ENCODE measurements around the gene CPS1. TPM values are rescaled to one million over a fixed set of nuclear protein-coding genes. Genes with fewer than 3 reads are reported as not detected.

CPS1 gene
- total RNA-seq, 5 donors from 2014 or later (not counting 1 experiment from before 2014, with no cell fraction given): 0.30 to 1.5 (median 0.59) TPM

DNA sequence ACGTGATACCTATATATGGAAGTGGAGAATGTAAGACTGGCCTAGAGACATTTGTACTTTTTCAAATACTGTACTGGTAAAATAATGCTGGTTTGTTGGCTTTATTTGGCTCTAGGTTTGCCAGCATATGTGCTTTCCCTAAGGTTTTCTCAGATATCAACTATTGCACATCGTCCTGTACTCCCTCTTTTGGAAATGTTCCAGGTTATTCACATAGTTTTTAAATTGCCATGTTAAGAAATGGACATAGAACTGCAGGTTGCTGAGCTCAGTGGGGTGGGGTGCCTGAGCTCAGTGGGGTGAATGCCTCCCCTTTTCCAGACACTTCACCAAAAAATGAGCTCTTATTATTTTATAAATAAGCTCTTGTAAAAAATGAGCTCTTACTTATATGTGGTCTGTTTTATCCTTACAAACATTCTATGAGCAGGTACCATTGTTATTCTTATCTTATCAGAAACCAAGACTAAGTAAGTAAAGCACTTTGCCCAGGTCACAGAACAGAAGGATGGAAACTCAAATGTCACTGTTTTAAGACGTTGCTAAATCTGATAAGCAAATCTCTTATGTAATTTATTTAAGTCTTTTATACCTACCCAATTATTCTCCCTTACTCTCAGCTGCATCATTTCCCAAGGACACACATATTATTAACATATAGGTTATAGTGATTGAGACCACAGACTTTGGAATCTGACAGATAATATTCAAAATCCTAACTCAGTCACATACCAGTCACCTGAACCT, 99.0 kb downstream of the CPS1 start:
- ChIA-PET POLR2A (interaction anchor here in 1 of 2 donors (0.6 kb wide), 1 partner anchor 434 kb away, joined by 3 read pairs; no protein-coding TSS in a partner anchor), CTCF (no interaction called here)
- H3K4me3 Mint-ChIP-seq: no peak overlapping the region
- H3K27ac ChIP-seq (ENCODE audit: low read length): no peak overlapping the region
- no peaks in the 10 kb centered on the region for H3K36me3 Mint-ChIP-seq
- no peaks in the 10 kb centered on the region for H3K4me1 ChIP-seq (ENCODE audit: control insufficient read depth in 1 of 2, extremely low read depth in 1 of 2, insufficient read depth in 2 of 2, low read length in 2 of 2)
- peaks cover 0 to 5% (median under 1%) of the 10 kb centered on the region in 3 donors for H3K9me3 Mint-ChIP-seq
- H3K27ac Mint-ChIP-seq: no peak overlapping the region
- H3K27me3 Mint-ChIP-seq: no peaks in the 10 kb centered on the region
- no peak overlapping the region for H3K4me3 ChIP-seq (ENCODE audit: control insufficient read depth in 1 of 2, extremely low read depth in 1 of 2, low read length in 1 of 2)
- DNase-seq (no peak), ATAC-seq (replicated peaks in 1 of 4) (no peak)
- H3K36me3 ChIP-seq (ENCODE audit: control insufficient read depth in 2 of 2, extremely low read depth in 1 of 2, insufficient read depth in 1 of 2, low read length in 1 of 2): no peaks in the 10 kb centered on the region
- H3K4me1 Mint-ChIP-seq: no peaks in the 10 kb centered on the region
- WGBS (ENCODE audit: insufficient coverage): no CpG with 5 or more reads among the region's 3 CpGs
- H3K9me3 ChIP-seq: no peaks in the 10 kb centered on the region
- no peaks in the 10 kb centered on the region for H3K27me3 ChIP-seq (replicated peaks in 1 of 2; ENCODE audit: control insufficient read depth in 2 of 2, extremely low read depth in 1 of 2, insufficient read depth in 2 of 2, low read length in 1 of 2)

GRCh38 chr2:210657874-210658273, 101.5 kb downstream of the CPS1 start:
- Mint-ChIP-seq H3K4me1 (no peaks in the 10 kb centered on the region), H3K9me3 (peaks cover 0 to 5% (median 4%) of the 10 kb centered on the region in 3 donors), H3K4me3 (no peak overlapping the region), H3K27ac (no peak overlapping the region), H3K36me3 (no peaks in the 10 kb centered on the region), H3K27me3 (no peaks in the 10 kb centered on the region)
- Histone ChIP-seq H3K4me1 (ENCODE audit: control insufficient read depth in 1 of 2, extremely low read depth in 1 of 2, insufficient read depth in 2 of 2, low read length in 2 of 2) (no peaks in the 10 kb centered on the region), H3K36me3 (ENCODE audit: control insufficient read depth in 2 of 2, extremely low read depth in 1 of 2, insufficient read depth in 1 of 2, low read length in 1 of 2) (no peaks in the 10 kb centered on the region), H3K9me3 (no peaks in the 10 kb centered on the region), H3K4me3 (ENCODE audit: control insufficient read depth in 1 of 2, extremely low read depth in 1 of 2, low read length in 1 of 2) (no peak overlapping the region), H3K27ac (ENCODE audit: low read length) (no peak overlapping the region), H3K27me3 (replicated peaks in 1 of 2; ENCODE audit: control insufficient read depth in 2 of 2, extremely low read depth in 1 of 2, insufficient read depth in 2 of 2, low read length in 1 of 2) (no peaks in the 10 kb centered on the region)
- POLR2A ChIA-PET: no interaction called here
- DNase-seq (no peak), ATAC-seq (replicated peaks in 1 of 4) (no peak)
- WGBS (ENCODE audit: insufficient coverage): no CpG with 5 or more reads among the region's 1 CpG
- CTCF ChIA-PET: interaction anchor here in 1 of 2 donors (0.9 kb wide), 1 partner anchor 259 kb away, joined by 3 read pairs; no protein-coding TSS in a partner anchor

GRCh38 chr2:210660751-210661150, 104.4 kb downstream of the CPS1 start:
- no peaks in the 10 kb centered on the region for H3K4me1 Mint-ChIP-seq
- H3K4me3 ChIP-seq (ENCODE audit: control insufficient read depth in 1 of 2, extremely low read depth in 1 of 2, low read length in 1 of 2): no peak overlapping the region
- H3K4me3 Mint-ChIP-seq: no peak overlapping the region
- no peaks in the 10 kb centered on the region for H3K27me3 ChIP-seq (replicated peaks in 1 of 2; ENCODE audit: control insufficient read depth in 2 of 2, extremely low read depth in 1 of 2, insufficient read depth in 2 of 2, low read length in 1 of 2)
- ATAC-seq (replicated peaks in 1 of 4) (no peak), DNase-seq (no peak)
- no peaks in the 10 kb centered on the region for H3K36me3 Mint-ChIP-seq
- H3K4me1 ChIP-seq (ENCODE audit: control insufficient read depth in 1 of 2, extremely low read depth in 1 of 2, insufficient read depth in 2 of 2, low read length in 2 of 2): no peaks in the 10 kb centered on the region
- H3K27me3 Mint-ChIP-seq: no peaks in the 10 kb centered on the region
- no peak overlapping the region for H3K27ac ChIP-seq (ENCODE audit: low read length)
- POLR2A ChIA-PET: no interaction called here
- H3K9me3 ChIP-seq: no peaks in the 10 kb centered on the region
- no peaks in the 10 kb centered on the region for H3K36me3 ChIP-seq (ENCODE audit: control insufficient read depth in 2 of 2, extremely low read depth in 1 of 2, insufficient read depth in 1 of 2, low read length in 1 of 2)
- H3K9me3 Mint-ChIP-seq: peaks cover 0 to 5% (median 4%) of the 10 kb centered on the region in 3 donors
- CTCF ChIA-PET: no interaction called here
- H3K27ac Mint-ChIP-seq: no peak overlapping the region

DNA sequence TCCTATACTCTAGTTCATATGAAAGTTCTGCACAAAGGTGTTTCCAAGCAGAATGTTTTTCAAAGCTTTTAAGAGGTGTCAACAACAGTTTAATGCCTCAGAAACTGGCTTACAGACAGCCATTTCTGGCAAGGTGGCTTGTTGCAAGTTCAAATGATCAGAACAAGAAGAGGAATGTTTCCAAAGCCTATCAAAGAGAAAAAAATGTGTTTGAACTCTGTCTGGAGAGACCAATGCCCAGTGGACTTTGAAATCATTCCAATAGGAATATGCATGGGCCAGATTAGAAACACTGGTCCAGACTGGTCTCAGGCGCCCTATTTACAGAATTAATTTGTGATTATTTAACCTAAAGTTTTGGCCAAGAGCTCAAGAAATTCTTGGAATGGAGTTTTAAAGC, 106.2 kb downstream of the CPS1 start:
- no peaks in the 10 kb centered on the region for H3K36me3 ChIP-seq (ENCODE audit: control insufficient read depth in 2 of 2, extremely low read depth in 1 of 2, insufficient read depth in 1 of 2, low read length in 1 of 2)
- POLR2A ChIA-PET: no interaction called here
- no peaks in the 10 kb centered on the region for H3K27me3 Mint-ChIP-seq
- H3K9me3 Mint-ChIP-seq: peaks cover 0 to 5% (median 4%) of the 10 kb centered on the region in 3 donors
- H3K4me1 ChIP-seq (ENCODE audit: control insufficient read depth in 1 of 2, extremely low read depth in 1 of 2, insufficient read depth in 2 of 2, low read length in 2 of 2): no peaks in the 10 kb centered on the region
- no peaks in the 10 kb centered on the region for H3K36me3 Mint-ChIP-seq
- no peak overlapping the region for H3K4me3 Mint-ChIP-seq
- CTCF ChIA-PET: interaction anchor here in 1 of 2 donors (0.6 to 0.7 kb wide), 2 partner anchors 7 to 1544 kb away, joined by 3 to 7 read pairs; no protein-coding TSS in a partner anchor
- H3K27me3 ChIP-seq (replicated peaks in 1 of 2; ENCODE audit: control insufficient read depth in 2 of 2, extremely low read depth in 1 of 2, insufficient read depth in 2 of 2, low read length in 1 of 2): no peaks in the 10 kb centered on the region
- ATAC-seq (replicated peaks in 1 of 4) (no peak), DNase-seq (no peak)
- no peak overlapping the region for H3K27ac ChIP-seq (ENCODE audit: low read length)
- H3K9me3 ChIP-seq: no peaks in the 10 kb centered on the region
- no CpG with 5 or more reads among the region's 1 CpG for WGBS (ENCODE audit: insufficient coverage)
- H3K4me1 Mint-ChIP-seq: no peaks in the 10 kb centered on the region
- no peak overlapping the region for H3K4me3 ChIP-seq (ENCODE audit: control insufficient read depth in 1 of 2, extremely low read depth in 1 of 2, low read length in 1 of 2)
- no peak overlapping the region for H3K27ac Mint-ChIP-seq

DNA sequence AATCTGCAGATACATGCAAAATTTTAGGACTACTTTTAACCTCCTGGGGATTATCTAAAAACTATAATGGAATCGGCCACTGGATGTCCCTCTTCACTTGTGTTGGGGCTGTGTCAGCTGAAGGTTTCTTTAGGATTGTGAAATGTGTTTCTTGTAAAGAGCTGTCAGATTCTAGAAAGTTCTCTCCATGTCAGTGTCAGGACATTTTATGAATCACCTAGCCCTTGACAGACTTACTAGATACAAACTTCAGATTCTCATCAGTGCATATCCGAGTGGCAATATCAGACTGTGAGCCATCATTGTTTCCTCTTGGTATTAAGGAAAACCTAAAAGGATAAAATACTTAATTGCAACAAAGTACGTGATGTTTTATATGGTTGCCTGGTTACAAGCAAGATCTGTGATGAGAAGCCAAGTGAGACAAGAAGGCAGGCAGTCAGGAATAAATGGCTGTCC, 107.3 kb downstream of the CPS1 start:
- no peak overlapping the region for H3K27ac ChIP-seq (ENCODE audit: low read length)
- Mint-ChIP-seq H3K4me1 (no peaks in the 10 kb centered on the region), H3K4me3 (no peak overlapping the region), H3K9me3 (peaks cover 0 to 5% (median 4%) of the 10 kb centered on the region in 3 donors), H3K36me3 (no peaks in the 10 kb centered on the region), H3K27ac (no peak overlapping the region), H3K27me3 (no peaks in the 10 kb centered on the region)
- no peaks in the 10 kb centered on the region for H3K4me1 ChIP-seq (ENCODE audit: control insufficient read depth in 1 of 2, extremely low read depth in 1 of 2, insufficient read depth in 2 of 2, low read length in 2 of 2)
- H3K4me3 ChIP-seq (ENCODE audit: control insufficient read depth in 1 of 2, extremely low read depth in 1 of 2, low read length in 1 of 2): no peak overlapping the region
- H3K27me3 ChIP-seq (replicated peaks in 1 of 2; ENCODE audit: control insufficient read depth in 2 of 2, extremely low read depth in 1 of 2, insufficient read depth in 2 of 2, low read length in 1 of 2): no peaks in the 10 kb centered on the region
- no CpG with 5 or more reads among the region's 3 CpGs for WGBS (ENCODE audit: insufficient coverage)
- POLR2A ChIA-PET: no interaction called here
- ATAC-seq (replicated peaks in 1 of 4): no peak
- H3K36me3 ChIP-seq (ENCODE audit: control insufficient read depth in 2 of 2, extremely low read depth in 1 of 2, insufficient read depth in 1 of 2, low read length in 1 of 2): no peaks in the 10 kb centered on the region
- no peaks in the 10 kb centered on the region for H3K9me3 ChIP-seq
- no peak for DNase-seq
- CTCF ChIA-PET: no interaction called here

DNA sequence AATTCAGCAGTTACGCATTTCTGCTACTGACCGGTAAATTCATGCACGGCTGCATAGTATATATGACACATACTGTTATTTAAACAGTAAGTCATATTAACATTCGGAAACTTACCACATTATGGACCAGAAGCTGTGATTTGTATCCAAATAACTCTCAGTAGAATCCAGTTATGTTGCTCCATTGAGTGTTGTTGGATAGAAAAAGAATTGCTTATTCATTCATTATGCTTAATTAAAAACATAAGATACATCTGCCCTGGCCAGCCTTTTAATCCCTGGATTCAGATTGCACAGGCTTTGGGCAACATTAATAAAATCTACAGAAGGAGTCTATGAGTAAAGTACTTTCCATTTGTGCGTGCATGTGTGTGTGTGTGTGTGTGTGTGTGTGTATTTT, 111.3 kb downstream of the CPS1 start:
- no peaks in the 10 kb centered on the region for H3K36me3 ChIP-seq (ENCODE audit: control insufficient read depth in 2 of 2, extremely low read depth in 1 of 2, insufficient read depth in 1 of 2, low read length in 1 of 2)
- CTCF ChIA-PET: interaction anchor here in 1 of 2 donors (0.6 kb wide), 1 partner anchor 17 kb away, joined by 3 read pairs; no protein-coding TSS in a partner anchor
- Mint-ChIP-seq H3K27me3 (no peaks in the 10 kb centered on the region), H3K4me1 (no peaks in the 10 kb centered on the region), H3K9me3 (no peaks in the 10 kb centered on the region), H3K4me3 (no peak overlapping the region), H3K27ac (no peak overlapping the region), H3K36me3 (no peaks in the 10 kb centered on the region)
- no peak for ATAC-seq (replicated peaks in 1 of 4)
- no CpG with 5 or more reads among the region's 5 CpGs for WGBS (ENCODE audit: insufficient coverage)
- no peaks in the 10 kb centered on the region for H3K4me1 ChIP-seq (ENCODE audit: control insufficient read depth in 1 of 2, extremely low read depth in 1 of 2, insufficient read depth in 2 of 2, low read length in 2 of 2)
- no peak overlapping the region for H3K4me3 ChIP-seq (ENCODE audit: control insufficient read depth in 1 of 2, extremely low read depth in 1 of 2, low read length in 1 of 2)
- no peaks in the 10 kb centered on the region for H3K9me3 ChIP-seq
- no peaks in the 10 kb centered on the region for H3K27me3 ChIP-seq (replicated peaks in 1 of 2; ENCODE audit: control insufficient read depth in 2 of 2, extremely low read depth in 1 of 2, insufficient read depth in 2 of 2, low read length in 1 of 2)
- no peak overlapping the region for H3K27ac ChIP-seq (ENCODE audit: low read length)
- POLR2A ChIA-PET: no interaction called here
- DNase-seq: no peak

All from T-cell (primary cell).